Liver (tissue), 9 donors: Measurements from ENCODE around the gene USP6NL. TPM values are rescaled to one million over a fixed set of nuclear protein-coding genes. Genes with fewer than 3 reads are reported as not detected.

Experiments
- DNase-seq: peaks from one replicate; pipeline ENCODE4 v3.0.0-alpha.2; 2017; ENCODE audit warnings: low spot score
- H3K27ac ChIP-seq, 2 donors: one replicate each; pipeline ENCODE4 v1.7.0; 2013; ENCODE audit warnings: inconsistent platforms in 2 of 2, low read length in 2 of 2, control low read depth in 1 of 2, low read depth in 1 of 2, mild to moderate bottlenecking in 1 of 2
- H3K27me3 ChIP-seq, 4 donors: one replicate each; pipeline versions ENCODE4 v1.6.1 to v1.7.0; 2013; ENCODE audit warnings: low read length in 3 of 4, inconsistent platforms in 1 of 4, mild to moderate bottlenecking in 1 of 4, moderate library complexity in 1 of 4; ENCODE audit not compliant: control insufficient read depth in 4 of 4, insufficient read depth in 4 of 4
- H3K36me3 ChIP-seq, 4 donors: one replicate each; pipeline versions ENCODE4 v1.6.1 to v1.7.0; 2013; ENCODE audit warnings: low read length in 3 of 4, mild to moderate bottlenecking in 3 of 4, low read depth in 1 of 4, moderate library complexity in 1 of 4; ENCODE audit not compliant: control insufficient read depth in 4 of 4, insufficient read depth in 3 of 4
- H3K4me1 ChIP-seq, 4 donors: one replicate each; pipeline versions ENCODE4 v1.6.1 to v1.7.0; 2013; ENCODE audit warnings: low read length in 3 of 4, mild to moderate bottlenecking in 3 of 4, moderate library complexity in 1 of 4; ENCODE audit not compliant: control insufficient read depth in 4 of 4, insufficient read depth in 4 of 4
- H3K4me3 ChIP-seq, 3 donors: one replicate each; pipeline versions ENCODE4 v1.6.1 to v1.7.0; 2013; ENCODE audit warnings: low read length in 3 of 3, control low read depth in 1 of 3, low read depth in 1 of 3, mild to moderate bottlenecking in 1 of 3
- H3K9ac ChIP-seq, 2 donors: one replicate each; pipeline ENCODE4 v1.7.0; 2013; ENCODE audit warnings: low read length in 2 of 2, mild to moderate bottlenecking in 2 of 2, moderate library complexity in 2 of 2, control low read depth in 1 of 2, low read depth in 1 of 2
- H3K9me3 ChIP-seq, 4 donors: one replicate each; pipeline versions ENCODE4 v1.6.1 to v1.7.0; 2013; ENCODE audit warnings: low read length in 3 of 4; ENCODE audit not compliant: control insufficient read depth in 4 of 4
- EGR1 ChIP-seq, 2 donors: IDR thresholded peaks; 2 replicates each; pipeline ENCODE4 v1.6.1; 2016 to 2018; ENCODE audit warnings: antibody characterized with exemption in 2 of 2, low read depth in 2 of 2
- FOXA1 ChIP-seq: IDR thresholded peaks from 2 replicates; pipeline ENCODE4 v1.6.1; 2016; ENCODE audit warnings: antibody characterized with exemption
- FOXA2 ChIP-seq: IDR thresholded peaks from 2 replicates; pipeline ENCODE4 v1.6.1; 2016; ENCODE audit warnings: antibody characterized with exemption
- GABPA ChIP-seq, 2 donors: IDR thresholded peaks in 1 of 2; conservative IDR thresholded peaks in 1 of 2; 2 replicates each; pipeline ENCODE4 v1.6.1; 2016; ENCODE audit warnings: antibody characterized with exemption in 2 of 2, mild to moderate bottlenecking in 1 of 2, moderate library complexity in 1 of 2
- HNF4A ChIP-seq, 2 donors: conservative IDR thresholded peaks; 2 replicates each; pipeline ENCODE4 v1.6.1; 2016; ENCODE audit warnings: antibody characterized with exemption in 2 of 2, mild to moderate bottlenecking in 2 of 2
- HNF4G ChIP-seq: IDR thresholded peaks from 2 replicates; pipeline ENCODE4 v1.6.1; 2016; ENCODE audit warnings: antibody characterized with exemption
- JUND ChIP-seq, 2 donors: IDR thresholded peaks; 2 replicates each; pipeline ENCODE4 v1.6.1; 2016; ENCODE audit warnings: antibody characterized with exemption in 2 of 2
- MAX ChIP-seq: IDR thresholded peaks from 2 replicates; pipeline ENCODE4 v1.6.1; 2016; ENCODE audit warnings: antibody characterized with exemption
- NR2F2 ChIP-seq: IDR thresholded peaks from 2 replicates; pipeline ENCODE4 v1.6.1; 2016; ENCODE audit warnings: antibody characterized with exemption
- RAD21 ChIP-seq, 2 donors: IDR thresholded peaks; 2 replicates each; pipeline ENCODE4 v1.6.1; 2016; ENCODE audit warnings: antibody characterized with exemption in 2 of 2, mild to moderate bottlenecking in 2 of 2
- REST ChIP-seq: IDR thresholded peaks from 2 replicates; pipeline ENCODE4 v1.6.1; 2016; ENCODE audit warnings: antibody characterized with exemption, mild to moderate bottlenecking
- RXRA ChIP-seq, 2 donors: IDR thresholded peaks; 2 replicates each; pipeline ENCODE4 v1.6.1; 2017 to 2018; ENCODE audit warnings: antibody characterized with exemption in 2 of 2, mild to moderate bottlenecking in 1 of 2
- SP1 ChIP-seq: IDR thresholded peaks from 2 replicates; pipeline ENCODE4 v1.6.1; 2018; ENCODE audit warnings: antibody characterized with exemption, mild to moderate bottlenecking
- TAF1 ChIP-seq: conservative IDR thresholded peaks from 2 replicates; pipeline ENCODE4 v1.6.1; 2016; ENCODE audit warnings: antibody characterized with exemption, mild to moderate bottlenecking
- YY1 ChIP-seq: IDR thresholded peaks from 2 replicates; pipeline ENCODE4 v1.6.1; 2016; ENCODE audit warnings: antibody characterized with exemption, mild to moderate bottlenecking
- WGBS: extraction: QIAGEN DNeasy Blood & Tissue Kit; methylation state at CpG from one replicate; pipeline ENCODE4 v1.1.7; 2013; 5-methylcytosine and 5-hydroxymethylcytosine counted together
- polyA plus RNA-seq, 2 donors: library from polyadenylated mRNA; stranded (reverse) in 1 of 2; unstranded in 1 of 2; fragments of 200-250 nt in 1 of 2; fragments of >200 nt in 1 of 2; fragmentation: Nextera tagmentation in 1 of 2; extraction: Ambion mirVana in 1 of 2; gene quantifications; one replicate each; pipeline versions ENCODE4 v1.2.1 to v1.2.3, GENCODE V29; 2013 to 2015
- total RNA-seq, 2 donors: library from RNA; depleted of rRNA; stranded (reverse); fragments of >200 nt; gene quantifications; one replicate each; pipeline ENCODE4 v1.2.3, GENCODE V29; 2014
- TF ChIP-seq, protein P1 (sequence below): IDR thresholded peaks from 2 replicates; pipeline ENCODE4 v1.6.1; 2016; ENCODE audit warnings: antibody characterized with exemption
- TF ChIP-seq, protein P2 (sequence below): IDR thresholded peaks from 2 replicates; pipeline ENCODE4 v1.6.1; 2016; ENCODE audit warnings: antibody characterized with exemption
- TF ChIP-seq, protein P3 (sequence below): fragments of 150-350 bp; IDR thresholded peaks from 2 replicates; pipeline ENCODE4 v1.5.1; 2017; ENCODE audit warnings: improper control_type of control experiment, low read depth, low read length; ENCODE audit not compliant: missing input control
- donor health status: healthy.
- donor health status: healthy.
- donor health status: healthy.
- donor health status: healthy.
- donor health status: healthy.

Gene USP6NL
- total and polyA plus RNA-seq, 4 donors = 3.8 to 15.0 (median 10.2) TPM

DNA sequence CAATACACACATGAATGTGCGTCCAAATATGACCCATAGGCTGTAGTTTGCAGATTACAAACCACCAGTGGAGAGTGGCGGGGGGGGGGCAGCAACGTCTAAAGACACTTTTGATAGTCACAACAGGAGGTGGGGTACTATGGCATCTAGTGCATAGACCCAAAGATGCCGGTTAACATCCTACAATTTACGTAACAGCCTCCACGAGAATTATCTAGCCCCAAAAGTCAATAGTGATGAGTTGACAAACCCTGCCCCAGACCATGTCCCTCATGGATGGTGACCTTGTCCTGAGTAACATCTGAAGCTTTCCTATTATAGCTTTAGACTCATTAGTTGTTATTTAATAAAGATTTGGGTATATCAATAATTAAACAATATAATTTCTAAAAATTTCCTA lies 31.6 kb downstream of the USP6NL start:
- Histone ChIP-seq H3K27me3 (no peaks in the 10 kb centered on the region), H3K27ac (no peak overlapping the region), H3K4me1 (peaks cover 9 to 12% (median 10%) of the 10 kb centered on the region in 4 donors), H3K9ac (no peak overlapping the region), H3K9me3 (no peaks in the 10 kb centered on the region), H3K4me3 (no peak overlapping the region), H3K36me3 (no peaks in the 10 kb centered on the region)
- DNase-seq = no peak
- WGBS = 66% methylated on average over 6 of the region's 6 CpGs
- TF ChIP-seq, protein P1, sequence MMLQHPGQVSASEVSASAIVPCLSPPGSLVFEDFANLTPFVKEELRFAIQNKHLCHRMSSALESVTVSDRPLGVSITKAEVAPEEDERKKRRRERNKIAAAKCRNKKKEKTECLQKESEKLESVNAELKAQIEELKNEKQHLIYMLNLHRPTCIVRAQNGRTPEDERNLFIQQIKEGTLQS = no peak
- TF ChIP-seq REST = no peak
- TF ChIP-seq, protein P2, sequence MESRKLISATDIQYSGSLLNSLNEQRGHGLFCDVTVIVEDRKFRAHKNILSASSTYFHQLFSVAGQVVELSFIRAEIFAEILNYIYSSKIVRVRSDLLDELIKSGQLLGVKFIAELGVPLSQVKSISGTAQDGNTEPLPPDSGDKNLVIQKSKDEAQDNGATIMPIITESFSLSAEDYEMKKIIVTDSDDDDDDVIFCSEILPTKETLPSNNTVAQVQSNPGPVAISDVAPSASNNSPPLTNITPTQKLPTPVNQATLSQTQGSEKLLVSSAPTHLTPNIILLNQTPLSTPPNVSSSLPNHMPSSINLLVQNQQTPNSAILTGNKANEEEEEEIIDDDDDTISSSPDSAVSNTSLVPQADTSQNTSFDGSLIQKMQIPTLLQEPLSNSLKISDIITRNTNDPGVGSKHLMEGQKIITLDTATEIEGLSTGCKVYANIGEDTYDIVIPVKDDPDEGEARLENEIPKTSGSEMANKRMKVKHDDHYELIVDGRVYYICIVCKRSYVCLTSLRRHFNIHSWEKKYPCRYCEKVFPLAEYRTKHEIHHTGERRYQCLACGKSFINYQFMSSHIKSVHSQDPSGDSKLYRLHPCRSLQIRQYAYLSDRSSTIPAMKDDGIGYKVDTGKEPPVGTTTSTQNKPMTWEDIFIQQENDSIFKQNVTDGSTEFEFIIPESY = no peak
- no peak for TF ChIP-seq HNF4A (conservative IDR thresholded peaks at IDR 0.05)
- no peak for TF ChIP-seq JUND (IDR thresholded peaks at IDR 0.05)
- no peak for TF ChIP-seq MAX
- no peak for TF ChIP-seq NR2F2
- TF ChIP-seq TAF1 = no peak
- TF ChIP-seq FOXA1 = no peak
- no peak for TF ChIP-seq SP1
- TF ChIP-seq RXRA (IDR thresholded peaks at IDR 0.05) = no peak
- no peak for TF ChIP-seq FOXA2
- no peak for TF ChIP-seq HNF4G
- TF ChIP-seq GABPA (IDR thresholded peaks at IDR 0.05 in 1 of 2, conservative IDR thresholded peaks at IDR 0.05 in 1 of 2) = no peak
- TF ChIP-seq EGR1 (IDR thresholded peaks at IDR 0.05; ENCODE audit: low read depth in 2 of 2) = no peak
- TF ChIP-seq, protein P3, sequence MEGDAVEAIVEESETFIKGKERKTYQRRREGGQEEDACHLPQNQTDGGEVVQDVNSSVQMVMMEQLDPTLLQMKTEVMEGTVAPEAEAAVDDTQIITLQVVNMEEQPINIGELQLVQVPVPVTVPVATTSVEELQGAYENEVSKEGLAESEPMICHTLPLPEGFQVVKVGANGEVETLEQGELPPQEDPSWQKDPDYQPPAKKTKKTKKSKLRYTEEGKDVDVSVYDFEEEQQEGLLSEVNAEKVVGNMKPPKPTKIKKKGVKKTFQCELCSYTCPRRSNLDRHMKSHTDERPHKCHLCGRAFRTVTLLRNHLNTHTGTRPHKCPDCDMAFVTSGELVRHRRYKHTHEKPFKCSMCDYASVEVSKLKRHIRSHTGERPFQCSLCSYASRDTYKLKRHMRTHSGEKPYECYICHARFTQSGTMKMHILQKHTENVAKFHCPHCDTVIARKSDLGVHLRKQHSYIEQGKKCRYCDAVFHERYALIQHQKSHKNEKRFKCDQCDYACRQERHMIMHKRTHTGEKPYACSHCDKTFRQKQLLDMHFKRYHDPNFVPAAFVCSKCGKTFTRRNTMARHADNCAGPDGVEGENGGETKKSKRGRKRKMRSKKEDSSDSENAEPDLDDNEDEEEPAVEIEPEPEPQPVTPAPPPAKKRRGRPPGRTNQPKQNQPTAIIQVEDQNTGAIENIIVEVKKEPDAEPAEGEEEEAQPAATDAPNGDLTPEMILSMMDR = no peak
- TF ChIP-seq YY1 = no peak
- no peak for TF ChIP-seq RAD21 (IDR thresholded peaks at IDR 0.05)
